Muscle of leg (tissue), 11 donors: ENCODE results near the gene GRIK4. TPM values are rescaled to one million over a fixed set of nuclear protein-coding genes. Genes with fewer than 3 reads are reported as not detected.

Experiments used
- DNase-seq: peaks from one replicate; pipeline ENCODE4 v3.0.0; 2013
- H3K27ac ChIP-seq: one replicate; pipeline ENCODE4 v1.5.1; 2013; ENCODE audit warnings: mild to moderate bottlenecking, low read length, control low read depth
- H3K27me3 ChIP-seq: one replicate; pipeline ENCODE4 v1.6.1; 2013; ENCODE audit warnings: low read length; ENCODE audit not compliant: control insufficient read depth, insufficient read depth
- H3K36me3 ChIP-seq: one replicate; pipeline ENCODE4 v1.6.1; 2013; ENCODE audit warnings: low read length; ENCODE audit not compliant: control insufficient read depth, insufficient read depth
- H3K4me1 ChIP-seq: one replicate; pipeline ENCODE4 v1.6.1; 2013; ENCODE audit warnings: low read length; ENCODE audit not compliant: control insufficient read depth, insufficient read depth
- H3K4me3 ChIP-seq: one replicate; pipeline ENCODE4 v1.5.1; 2013; ENCODE audit warnings: low read length, control low read depth
- H3K9me3 ChIP-seq: replicated peaks from 2 replicates; pipeline ENCODE4 v1.6.1; 2013; ENCODE audit warnings: low read depth, low read length; ENCODE audit not compliant: control insufficient read depth
- WGBS: methylation state at CpG from one replicate; pipeline ENCODE4 v1.1.5; 2013; ENCODE audit warnings: missing lambda C conversion rate; ENCODE audit not compliant: insufficient coverage; 5-methylcytosine and 5-hydroxymethylcytosine counted together
- polyA plus RNA-seq, 8 donors: library from polyadenylated mRNA; unstranded; fragments of 120-200 nt; gene quantifications; one replicate each; pipeline versions ENCODE4 v1.2.1 to v1.2.3, GENCODE V29; 2013; ENCODE audit warnings: inconsistent platforms in 1 of 8, low replicate concordance in 1 of 8; ENCODE audit not compliant: insufficient read length in 8 of 8, insufficient read depth in 1 of 8
- total RNA-seq: library from RNA; stranded (reverse); fragments of 120-200 nt; gene quantifications from one replicate; pipeline ENCODE4 v1.2.4, GENCODE V29; 2013

GRIK4 gene
- total and polyA plus RNA-seq, 9 donors = 0.09 to 1.3 (median 0.50) TPM

GRCh38 chr11:120869097-120869496, 357.5 kb downstream of the GRIK4 start:
- no peak overlapping the region for H3K27ac ChIP-seq
- peaks cover 20% of the 10 kb centered on the region for H3K27me3 ChIP-seq
- H3K36me3 ChIP-seq = no peaks in the 10 kb centered on the region
- 79% methylated on average over 4 of the region's 7 CpGs for WGBS
- no peaks in the 10 kb centered on the region for H3K4me1 ChIP-seq
- no peaks in the 10 kb centered on the region for H3K9me3 ChIP-seq
- H3K4me3 ChIP-seq = no peak overlapping the region
- DNase-seq = no peak

DNA sequence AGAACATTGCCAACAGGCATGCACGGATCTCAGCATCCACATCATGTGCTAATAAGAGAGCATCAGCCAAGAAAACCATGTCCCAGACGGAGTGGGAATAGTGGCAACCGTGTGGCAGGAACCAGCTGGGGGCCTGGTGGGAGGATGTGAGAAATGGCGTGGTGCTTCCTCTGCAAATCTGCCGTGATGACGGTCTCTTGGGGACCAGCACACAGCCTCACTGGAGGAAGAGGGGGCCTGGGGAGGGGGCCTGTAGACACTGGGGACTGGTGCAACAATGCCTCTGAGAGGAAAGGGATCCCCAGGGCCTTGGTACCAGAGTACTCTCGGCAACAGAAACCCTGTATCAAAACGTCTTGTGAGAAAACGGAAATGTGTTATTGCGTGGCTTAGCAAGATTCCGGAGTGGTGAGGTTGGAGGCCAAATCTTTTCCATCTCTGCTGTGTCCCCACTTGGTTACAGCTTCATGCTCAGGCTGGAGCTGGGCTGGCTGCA, 358.0 kb downstream of the GRIK4 start:
- Histone ChIP-seq H3K27me3 (peaks cover 20% of the 10 kb centered on the region), H3K4me1 (no peaks in the 10 kb centered on the region), H3K27ac (no peak overlapping the region), H3K9me3 (no peaks in the 10 kb centered on the region), H3K4me3 (no peak overlapping the region), H3K36me3 (no peaks in the 10 kb centered on the region)
- DNase-seq = no peak
- WGBS = 48% methylated on average over 5 of the region's 11 CpGs

DNA sequence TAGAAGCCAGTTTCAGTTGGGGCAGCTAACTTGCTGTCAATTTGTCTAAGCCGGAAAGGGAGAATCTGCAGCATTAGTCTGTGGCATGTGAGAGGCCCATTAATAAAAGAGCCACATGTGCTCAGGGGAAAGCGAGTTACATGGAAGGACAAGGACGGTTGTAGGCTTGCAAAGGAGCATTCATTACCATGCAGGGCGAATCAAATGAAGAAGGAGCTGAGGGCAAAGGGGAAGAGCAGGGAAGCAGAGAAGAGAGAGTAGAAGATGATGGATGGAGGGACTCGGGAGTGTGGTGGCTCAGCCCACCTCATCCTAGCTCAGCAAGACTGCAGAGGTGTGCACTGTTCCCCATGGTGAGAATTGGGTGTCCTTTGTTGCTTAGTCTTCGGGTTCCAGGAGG, 359.6 kb downstream of the GRIK4 start:
- Histone ChIP-seq H3K27me3 (peaks cover 20% of the 10 kb centered on the region), H3K9me3 (no peaks in the 10 kb centered on the region), H3K4me3 (no peak overlapping the region), H3K36me3 (no peaks in the 10 kb centered on the region), H3K4me1 (no peaks in the 10 kb centered on the region), H3K27ac (no peak overlapping the region)
- 82% methylated on average over 5 of the region's 6 CpGs for WGBS
- DNase-seq = no peak

DNA sequence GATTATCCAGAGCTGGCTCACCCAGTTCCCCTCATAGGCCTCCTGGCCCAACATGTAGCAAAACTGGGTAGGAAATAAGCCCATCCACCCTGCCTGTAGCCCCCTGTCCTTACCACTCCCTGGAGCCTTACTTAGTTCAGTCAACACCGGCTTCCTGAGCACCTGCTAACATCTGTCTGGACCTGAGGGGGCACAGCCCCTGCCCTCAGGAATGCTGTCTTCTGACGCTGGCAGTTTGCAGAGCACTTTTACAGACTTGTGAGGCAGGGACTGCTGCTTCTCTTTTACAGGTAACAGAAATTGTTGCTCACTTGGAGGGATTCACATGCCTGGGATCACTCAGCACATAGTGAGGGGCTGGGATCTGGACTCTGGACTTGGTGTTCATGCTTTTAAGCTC, 360.4 kb downstream of the GRIK4 start:
- WGBS = 38% methylated on average over 1 of the region's 2 CpGs
- Histone ChIP-seq H3K36me3 (no peaks in the 10 kb centered on the region), H3K9me3 (no peaks in the 10 kb centered on the region), H3K27ac (no peak overlapping the region), H3K4me3 (no peak overlapping the region), H3K4me1 (no peaks in the 10 kb centered on the region), H3K27me3 (peaks cover 20% of the 10 kb centered on the region)
- DNase-seq = no peak

GRCh38 chr11:120873966-120874735, 362.6 kb downstream of the GRIK4 start:
- DNase-seq = no peak
- 87% methylated on average over 11 of the region's 15 CpGs for WGBS
- H3K27ac ChIP-seq = no peak overlapping the region
- H3K4me3 ChIP-seq = no peak overlapping the region
- H3K4me1 ChIP-seq = no peaks in the 10 kb centered on the region
- H3K27me3 ChIP-seq = peaks cover 13% of the 10 kb centered on the region
- H3K36me3 ChIP-seq = no peaks in the 10 kb centered on the region
- H3K9me3 ChIP-seq = no peaks in the 10 kb centered on the region

GRCh38 chr11:120875986-120876385, 364.4 kb downstream of the GRIK4 start:
- 100% methylated on average over 1 of the region's 1 CpG for WGBS
- no peak for DNase-seq
- no peaks in the 10 kb centered on the region for H3K4me1 ChIP-seq
- H3K27me3 ChIP-seq = peaks cover 4% of the 10 kb centered on the region
- H3K9me3 ChIP-seq = no peaks in the 10 kb centered on the region
- H3K4me3 ChIP-seq = no peak overlapping the region
- H3K27ac ChIP-seq = no peak overlapping the region
- no peaks in the 10 kb centered on the region for H3K36me3 ChIP-seq

- no peak for DNase-seq
- H3K27ac ChIP-seq = no peak overlapping the region
- 69% methylated on average over 6 of the region's 10 CpGs for WGBS
- no peak overlapping the region for H3K4me3 ChIP-seq
- no peaks in the 10 kb centered on the region for H3K36me3 ChIP-seq
- H3K4me1 ChIP-seq = peaks cover 2% of the 10 kb centered on the region
- H3K27me3 ChIP-seq = peaks cover 7% of the 10 kb centered on the region
- no peaks in the 10 kb centered on the region for H3K9me3 ChIP-seq
Observed at GRCh38 chr11:120877746-120878365, 366.3 kb downstream of the GRIK4 start.

DNA sequence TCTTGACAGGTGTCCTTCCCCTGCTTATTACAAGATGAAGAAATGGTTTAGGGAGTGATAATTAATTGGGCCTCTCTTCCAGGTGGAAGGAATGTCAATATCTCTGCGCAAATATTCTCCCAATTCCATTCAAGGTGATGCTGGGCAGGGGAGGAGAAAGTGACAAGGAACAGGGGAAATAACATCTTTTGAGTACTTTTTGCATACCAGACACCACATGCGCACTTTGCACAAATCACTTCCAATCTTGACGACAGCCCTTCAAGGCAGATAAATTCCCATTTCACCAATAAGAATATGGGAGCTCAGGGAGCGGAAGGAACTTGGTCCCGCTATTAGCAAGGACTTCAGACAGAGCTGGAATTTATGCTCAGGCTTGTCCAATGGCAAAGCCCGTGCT, 367.2 kb downstream of the GRIK4 start:
- 64% methylated on average over 5 of the region's 6 CpGs for WGBS
- Histone ChIP-seq H3K4me1 (peaks cover 9% of the 10 kb centered on the region), H3K9me3 (no peaks in the 10 kb centered on the region), H3K27me3 (peaks cover 7% of the 10 kb centered on the region), H3K36me3 (no peaks in the 10 kb centered on the region), H3K27ac (no peak overlapping the region), H3K4me3 (no peak overlapping the region)
- no peak for DNase-seq

DNA sequence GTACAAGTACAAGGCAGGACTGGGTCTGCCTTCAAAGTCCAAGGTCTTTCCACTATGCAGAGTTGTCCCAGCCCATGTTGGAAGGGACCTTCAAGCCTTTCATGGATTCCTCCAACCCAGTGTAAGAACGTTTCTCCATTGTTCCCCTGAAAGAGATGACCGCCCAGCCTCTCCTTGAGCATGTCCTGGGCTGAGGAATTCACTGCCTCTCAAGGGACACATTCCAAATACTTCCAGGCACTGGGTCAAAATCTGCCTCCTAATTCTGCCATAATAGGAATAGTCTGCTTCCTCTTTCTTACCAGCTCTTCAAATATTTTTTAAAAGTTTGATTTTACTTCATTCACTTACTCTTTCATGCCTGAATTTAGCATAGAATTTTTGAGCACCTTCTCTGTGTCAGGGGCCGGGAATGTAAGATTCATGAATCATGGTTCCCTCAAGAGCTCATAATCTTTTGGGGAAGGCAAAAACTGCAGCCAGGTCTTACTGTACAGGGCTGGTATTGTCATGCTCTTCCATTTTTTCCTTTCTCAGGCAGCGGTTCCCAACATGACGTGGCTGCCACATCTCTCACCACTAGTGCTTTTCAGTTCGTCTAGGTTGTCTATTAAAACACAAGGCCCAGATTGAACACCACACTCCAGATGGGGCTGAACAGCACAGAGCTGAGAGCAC, 369.1 kb downstream of the GRIK4 start:
- no peaks in the 10 kb centered on the region for H3K36me3 ChIP-seq
- peaks cover 14% of the 10 kb centered on the region for H3K4me1 ChIP-seq
- no peak overlapping the region for H3K27ac ChIP-seq
- DNase-seq = no peak
- H3K27me3 ChIP-seq = peaks cover 5% of the 10 kb centered on the region
- H3K9me3 ChIP-seq = no peaks in the 10 kb centered on the region
- WGBS = 69% methylated on average over 6 of the region's 6 CpGs
- H3K4me3 ChIP-seq = no peak overlapping the region

DNA sequence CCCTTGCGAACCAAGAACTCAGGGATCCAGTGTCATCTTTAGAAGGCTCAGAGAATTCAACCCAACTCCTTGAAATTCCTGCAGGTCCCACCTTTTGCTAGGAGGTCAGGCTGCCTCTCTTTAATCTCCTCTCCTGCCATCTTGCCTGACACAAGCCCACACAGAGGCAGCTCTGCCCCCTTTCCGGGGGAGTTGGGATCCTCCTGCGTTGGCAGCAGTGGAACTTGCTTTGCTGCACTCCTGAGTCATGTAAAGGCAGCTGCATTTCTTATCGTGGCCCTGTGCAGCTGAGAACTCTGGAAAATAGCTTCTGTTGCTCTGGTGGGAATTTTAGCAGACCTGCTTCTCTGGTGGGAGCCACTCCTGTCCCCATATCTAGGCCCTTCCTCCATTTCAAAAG, 370.0 kb downstream of the GRIK4 start:
- Histone ChIP-seq H3K4me3 (no peak overlapping the region), H3K27me3 (peaks cover 5% of the 10 kb centered on the region), H3K36me3 (no peaks in the 10 kb centered on the region), H3K27ac (no peak overlapping the region), H3K4me1 (peaks cover 14% of the 10 kb centered on the region), H3K9me3 (no peaks in the 10 kb centered on the region)
- 37% methylated on average over 3 of the region's 4 CpGs for WGBS
- no peak for DNase-seq
